Panc1 (cell line): Measurements from ENCODE around the gene KCNN2. TPM values are rescaled to one million over a fixed set of nuclear protein-coding genes. Genes with fewer than 3 reads are reported as not detected.

Experiments
- ATAC-seq: fragments of 200-7000 bp; cut with Tn5 transposase; 2 replicates; pipeline ENCODE4 v1.9.1; 2020; ENCODE audit warnings: mild to moderate bottlenecking, moderate library complexity
- BruUV-seq: library from RNA; stranded (reverse); fragments of 400-500 nt; replicated peaks from 2 replicates; lab custom pipeline; 2021; lab: Mats Ljungman, UMichigan
- CTCF ChIA-PET: fragments of 300-600 bp; sonication (Branson Sonifier 250); formaldehyde crosslinking; loops from one replicate; lab custom pipeline; 2022; ENCODE audit warnings: antibody characterized with exemption; lab: Charles Lee
- POLR2A ChIA-PET: fragments of 300-600 bp; sonication (Branson Sonifier 250); formaldehyde crosslinking; loops from one replicate; lab custom pipeline; 2022; ENCODE audit warnings: antibody characterized with exemption; lab: Charles Lee
- DNase-seq: peaks from one replicate; pipeline ENCODE4 v3.0.0-alpha.2; 2010; ENCODE audit warnings: low read depth, low spot score
- H3K27ac ChIP-seq: 2 replicates; pipeline ENCODE4 v1.5.1; 2011; ENCODE audit warnings: mild to moderate bottlenecking, low read length, inconsistent platforms
- H3K27me3 ChIP-seq: fragments of 200-500 bp; sonication (Bioruptor generic); 2 replicates; pipeline ENCODE4 v1.6.0; 2014; ENCODE audit warnings: low read length, inconsistent platforms; ENCODE audit not compliant: control insufficient read depth, insufficient read depth
- H3K36me3 ChIP-seq: fragments of 200-500 bp; sonication (Bioruptor generic); 2 replicates; pipeline ENCODE4 v1.5.1; 2014; ENCODE audit warnings: inconsistent platforms, mild to moderate bottlenecking, low read length, moderate library complexity; ENCODE audit not compliant: control insufficient read depth, insufficient read depth
- H3K4me1 ChIP-seq: 2 replicates; pipeline ENCODE4 v1.5.1; 2011; ENCODE audit warnings: inconsistent platforms, mild to moderate bottlenecking, low read length, moderate library complexity; ENCODE audit not compliant: control insufficient read depth, insufficient read depth
- H3K4me3 ChIP-seq, 2 experiments: 2 replicates each; pipeline ENCODE4 v1.5.1; 2011 to 2012; ENCODE audit warnings: low read depth in 2 of 2, low read length in 2 of 2, mild to moderate bottlenecking in 2 of 2, inconsistent platforms in 1 of 2, moderate library complexity in 1 of 2
- H3K9me3 ChIP-seq: fragments of 200-500 bp; sonication (Bioruptor generic); 2 replicates; pipeline ENCODE4 v1.5.1; 2014; ENCODE audit warnings: low read depth, mild to moderate bottlenecking, inconsistent platforms, low read length, moderate library complexity; ENCODE audit not compliant: control insufficient read depth, insufficient read depth
- CTCF ChIP-seq: fragments of 450-650 bp; IDR thresholded peaks from 2 replicates; pipeline ENCODE4 v1.5.1; 2017; ENCODE audit warnings: mild to moderate bottlenecking
- POLR2AphosphoS5 ChIP-seq: IDR thresholded peaks from 2 replicates; pipeline ENCODE4 v1.6.1; 2012; ENCODE audit warnings: mild to moderate bottlenecking, low read depth, low read length, moderate library complexity
- REST ChIP-seq, 2 experiments: IDR thresholded peaks; 2 replicates each; pipeline ENCODE4 v1.6.1; 2011 to 2012; ENCODE audit warnings: low read depth in 2 of 2, control low read depth in 1 of 2, low read length in 1 of 2, mild to moderate bottlenecking in 1 of 2, moderate library complexity in 1 of 2; ENCODE audit not compliant: insufficient read depth in 1 of 2
- SIN3A ChIP-seq: IDR thresholded peaks from 2 replicates; pipeline ENCODE4 v1.6.1; 2012; ENCODE audit warnings: low read depth, mild to moderate bottlenecking, low read length, moderate library complexity, borderline replicate concordance; ENCODE audit not compliant: insufficient read depth
- TCF7L2 ChIP-seq: IDR thresholded peaks from 2 replicates; pipeline ENCODE4 v1.6.1; 2011; ENCODE audit warnings: mild to moderate bottlenecking, low read depth, low read length, inconsistent platforms
- in situ Hi-C: cut with HindIII; loops from 2 replicates; pipeline ENCODE4 v1.10.0; 2016; ENCODE audit warnings: low sequenced_read_pairs, low pct_unique_long_range_greater_than_20kb
- intact Hi-C: fragments of 100-400 bp; cut with micrococcal nuclease; formaldehyde crosslinking; loops from one replicate; pipeline ENCODE4 v1.10.0; 2022; ENCODE audit not compliant: unreplicated experiment
- total RNA-seq: library from RNA; stranded (reverse); gene quantifications from one replicate; pipeline ENCODE4 v1.2.1, GENCODE V29; 2021; ENCODE audit not compliant: unreplicated experiment

The KCNN2 gene
- total RNA-seq, 1 experiment from 2014 or later: not detected

- no peaks in the 10 kb centered on the region for H3K36me3 ChIP-seq
- no peak for TF ChIP-seq TCF7L2
- TF ChIP-seq POLR2AphosphoS5: no peak
- TF ChIP-seq REST (IDR thresholded peaks at IDR 0.05; ENCODE audit: insufficient read depth in 1 of 2, low read depth in 2 of 2, low read length in 1 of 2): no peak
- no peak for TF ChIP-seq CTCF
- no peak for TF ChIP-seq SIN3A
- DNase-seq (no peak), ATAC-seq (no peak)
- no peaks in the 10 kb centered on the region for H3K9me3 ChIP-seq
- ChIA-PET POLR2A (no interaction called here), CTCF (no interaction called here)
- no peaks in the 10 kb centered on the region for H3K4me1 ChIP-seq
- intact Hi-C loops (no loop called here), in situ Hi-C loops (no loop called here)
- H3K4me3 ChIP-seq: no peak overlapping the region
- H3K27me3 ChIP-seq: no peaks in the 10 kb centered on the region
- no TSS peak for BruUV-seq
- H3K27ac ChIP-seq: no peak overlapping the region
Observed at GRCh38 chr5:114408847-114409246, 47.0 kb downstream of the KCNN2 start.

GRCh38 chr5:114411380-114411931 is 49.6 kb downstream of the KCNN2 start:
- CTCF ChIA-PET: no interaction called here
- ATAC-seq (no peak), DNase-seq (no peak)
- Histone ChIP-seq H3K27me3 (peaks cover 2% of the 10 kb centered on the region; the same call in 1 of the 2 replicates), H3K9me3 (no peaks in the 10 kb centered on the region), H3K36me3 (no peaks in the 10 kb centered on the region), H3K4me3 (no peak overlapping the region), H3K4me1 (no peaks in the 10 kb centered on the region), H3K27ac (no peak overlapping the region)
- POLR2A ChIA-PET: no interaction called here
- BruUV-seq: no TSS peak
- intact Hi-C loops (no loop called here), in situ Hi-C loops (no loop called here)
- TF ChIP-seq REST (IDR thresholded peaks at IDR 0.05; ENCODE audit: insufficient read depth in 1 of 2, low read depth in 2 of 2, low read length in 1 of 2) (no peak), TCF7L2 (no peak), SIN3A (no peak), CTCF (no peak), POLR2AphosphoS5 (no peak)
